ENCODE results near the gene SULT1C2.

DNA sequence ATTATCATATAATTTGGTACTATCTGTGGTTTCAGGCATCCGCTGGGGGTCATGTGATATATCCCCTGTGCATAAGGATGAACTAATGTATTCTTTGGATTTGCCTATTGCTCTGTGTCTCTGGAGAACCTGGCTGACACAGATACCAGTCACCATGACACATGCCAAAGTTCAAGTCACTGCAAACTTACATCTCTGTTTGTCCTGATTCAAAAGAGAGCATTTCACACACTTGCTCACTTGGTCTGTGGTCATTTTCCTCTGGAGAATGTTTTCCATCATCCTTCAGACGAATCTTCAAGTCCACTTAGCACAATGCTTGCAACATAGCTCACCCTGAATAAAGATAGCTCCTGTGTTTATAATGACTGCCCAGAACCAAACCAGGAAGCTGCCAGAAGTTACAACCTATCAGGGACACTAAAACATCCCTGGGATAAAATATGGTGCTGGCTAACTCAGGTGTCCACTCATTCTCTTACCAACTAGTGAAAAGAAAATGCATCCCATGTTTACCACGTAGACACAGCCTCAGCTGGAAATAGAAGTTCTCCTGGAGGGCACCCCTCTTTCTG, 30.9 kb upstream of the SULT1C2 start:
- TF ChIP-seq, protein P1, sequence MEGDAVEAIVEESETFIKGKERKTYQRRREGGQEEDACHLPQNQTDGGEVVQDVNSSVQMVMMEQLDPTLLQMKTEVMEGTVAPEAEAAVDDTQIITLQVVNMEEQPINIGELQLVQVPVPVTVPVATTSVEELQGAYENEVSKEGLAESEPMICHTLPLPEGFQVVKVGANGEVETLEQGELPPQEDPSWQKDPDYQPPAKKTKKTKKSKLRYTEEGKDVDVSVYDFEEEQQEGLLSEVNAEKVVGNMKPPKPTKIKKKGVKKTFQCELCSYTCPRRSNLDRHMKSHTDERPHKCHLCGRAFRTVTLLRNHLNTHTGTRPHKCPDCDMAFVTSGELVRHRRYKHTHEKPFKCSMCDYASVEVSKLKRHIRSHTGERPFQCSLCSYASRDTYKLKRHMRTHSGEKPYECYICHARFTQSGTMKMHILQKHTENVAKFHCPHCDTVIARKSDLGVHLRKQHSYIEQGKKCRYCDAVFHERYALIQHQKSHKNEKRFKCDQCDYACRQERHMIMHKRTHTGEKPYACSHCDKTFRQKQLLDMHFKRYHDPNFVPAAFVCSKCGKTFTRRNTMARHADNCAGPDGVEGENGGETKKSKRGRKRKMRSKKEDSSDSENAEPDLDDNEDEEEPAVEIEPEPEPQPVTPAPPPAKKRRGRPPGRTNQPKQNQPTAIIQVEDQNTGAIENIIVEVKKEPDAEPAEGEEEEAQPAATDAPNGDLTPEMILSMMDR (IDR thresholded peaks at IDR 0.05), result no peak
- TF ChIP-seq, protein P2, sequence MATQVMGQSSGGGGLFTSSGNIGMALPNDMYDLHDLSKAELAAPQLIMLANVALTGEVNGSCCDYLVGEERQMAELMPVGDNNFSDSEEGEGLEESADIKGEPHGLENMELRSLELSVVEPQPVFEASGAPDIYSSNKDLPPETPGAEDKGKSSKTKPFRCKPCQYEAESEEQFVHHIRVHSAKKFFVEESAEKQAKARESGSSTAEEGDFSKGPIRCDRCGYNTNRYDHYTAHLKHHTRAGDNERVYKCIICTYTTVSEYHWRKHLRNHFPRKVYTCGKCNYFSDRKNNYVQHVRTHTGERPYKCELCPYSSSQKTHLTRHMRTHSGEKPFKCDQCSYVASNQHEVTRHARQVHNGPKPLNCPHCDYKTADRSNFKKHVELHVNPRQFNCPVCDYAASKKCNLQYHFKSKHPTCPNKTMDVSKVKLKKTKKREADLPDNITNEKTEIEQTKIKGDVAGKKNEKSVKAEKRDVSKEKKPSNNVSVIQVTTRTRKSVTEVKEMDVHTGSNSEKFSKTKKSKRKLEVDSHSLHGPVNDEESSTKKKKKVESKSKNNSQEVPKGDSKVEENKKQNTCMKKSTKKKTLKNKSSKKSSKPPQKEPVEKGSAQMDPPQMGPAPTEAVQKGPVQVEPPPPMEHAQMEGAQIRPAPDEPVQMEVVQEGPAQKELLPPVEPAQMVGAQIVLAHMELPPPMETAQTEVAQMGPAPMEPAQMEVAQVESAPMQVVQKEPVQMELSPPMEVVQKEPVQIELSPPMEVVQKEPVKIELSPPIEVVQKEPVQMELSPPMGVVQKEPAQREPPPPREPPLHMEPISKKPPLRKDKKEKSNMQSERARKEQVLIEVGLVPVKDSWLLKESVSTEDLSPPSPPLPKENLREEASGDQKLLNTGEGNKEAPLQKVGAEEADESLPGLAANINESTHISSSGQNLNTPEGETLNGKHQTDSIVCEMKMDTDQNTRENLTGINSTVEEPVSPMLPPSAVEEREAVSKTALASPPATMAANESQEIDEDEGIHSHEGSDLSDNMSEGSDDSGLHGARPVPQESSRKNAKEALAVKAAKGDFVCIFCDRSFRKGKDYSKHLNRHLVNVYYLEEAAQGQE (IDR thresholded peaks at IDR 0.05), result no peak
- TF ChIP-seq POLR2A (IDR thresholded peaks at IDR 0.05; ENCODE audit: low read length) (no peak), FOSL2 (IDR thresholded peaks at IDR 0.05) (no peak), FOSL2 (CRISPR knock-in tag; IDR thresholded peaks at IDR 0.05) (no peak), CHD2 (IDR thresholded peaks at IDR 0.05; ENCODE audit: low read length, partially characterized antibody) (no peak), CBX2 (IDR thresholded peaks at IDR 0.05; ENCODE audit: borderline replicate concordance, low read depth) (no peak), HOXA7 (CRISPR knock-in tag; IDR thresholded peaks at IDR 0.05) (no peak), SMC3 (IDR thresholded peaks at IDR 0.05) (no peak), KDM1A (IDR thresholded peaks at IDR 0.05; ENCODE audit: low read depth) (no peak), ZNF302 (CRISPR knock-in tag; IDR thresholded peaks at IDR 0.05) (no peak)
- TF ChIP-seq, protein P3, sequence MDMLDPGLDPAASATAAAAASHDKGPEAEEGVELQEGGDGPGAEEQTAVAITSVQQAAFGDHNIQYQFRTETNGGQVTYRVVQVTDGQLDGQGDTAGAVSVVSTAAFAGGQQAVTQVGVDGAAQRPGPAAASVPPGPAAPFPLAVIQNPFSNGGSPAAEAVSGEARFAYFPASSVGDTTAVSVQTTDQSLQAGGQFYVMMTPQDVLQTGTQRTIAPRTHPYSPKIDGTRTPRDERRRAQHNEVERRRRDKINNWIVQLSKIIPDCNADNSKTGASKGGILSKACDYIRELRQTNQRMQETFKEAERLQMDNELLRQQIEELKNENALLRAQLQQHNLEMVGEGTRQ (IDR thresholded peaks at IDR 0.05), result no peak
- TF ChIP-seq, protein P4, sequence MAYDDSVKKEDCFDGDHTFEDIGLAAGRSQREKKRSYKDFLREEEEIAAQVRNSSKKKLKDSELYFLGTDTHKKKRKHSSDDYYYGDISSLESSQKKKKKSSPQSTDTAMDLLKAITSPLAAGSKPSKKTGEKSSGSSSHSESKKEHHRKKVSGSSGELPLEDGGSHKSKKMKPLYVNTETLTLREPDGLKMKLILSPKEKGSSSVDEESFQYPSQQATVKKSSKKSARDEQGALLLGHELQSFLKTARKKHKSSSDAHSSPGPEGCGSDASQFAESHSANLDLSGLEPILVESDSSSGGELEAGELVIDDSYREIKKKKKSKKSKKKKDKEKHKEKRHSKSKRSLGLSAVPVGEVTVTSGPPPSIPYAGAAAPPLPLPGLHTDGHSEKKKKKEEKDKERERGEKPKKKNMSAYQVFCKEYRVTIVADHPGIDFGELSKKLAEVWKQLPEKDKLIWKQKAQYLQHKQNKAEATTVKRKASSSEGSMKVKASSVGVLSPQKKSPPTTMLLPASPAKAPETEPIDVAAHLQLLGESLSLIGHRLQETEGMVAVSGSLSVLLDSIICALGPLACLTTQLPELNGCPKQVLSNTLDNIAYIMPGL (CRISPR knock-in tag; IDR thresholded peaks at IDR 0.05; ENCODE audit: borderline replicate concordance), result no peak
